ENCODE data around the gene ARHGEF3.

GRCh38 chr3:56818156-56818985 lies 16.6 kb upstream of the ARHGEF3 start:
- no peak for TF ChIP-seq MAX (IDR thresholded peaks at IDR 0.05; ENCODE audit: insufficient read depth, insufficient read length)
- no peak for TF ChIP-seq POLR2A (IDR thresholded peaks at IDR 0.05; ENCODE audit: low read depth, low read length)
- TF ChIP-seq FOS (IDR thresholded peaks at IDR 0.05; ENCODE audit: borderline replicate concordance, insufficient read depth, low read length): no peak
- no peak for TF ChIP-seq CTCF (IDR thresholded peaks at IDR 0.05; ENCODE audit: extremely low read depth in 1 of 2, insufficient read depth in 1 of 2, low read depth in 1 of 2, low read length in 2 of 2)
- no peak for TF ChIP-seq POLR2AphosphoS5 (IDR thresholded peaks at IDR 0.05; ENCODE audit: insufficient read depth, low read depth, low read length)
- TF ChIP-seq GATA2 (IDR thresholded peaks at IDR 0.05; ENCODE audit: insufficient read depth, insufficient read length, low read depth, low read length): no peak
- TF ChIP-seq JUN (IDR thresholded peaks at IDR 0.05; ENCODE audit: borderline replicate concordance, insufficient read depth, insufficient read length, low read depth): no peak
- TF ChIP-seq MYC (IDR thresholded peaks at IDR 0.05; ENCODE audit: low read depth, low read length): no peak
- TF ChIP-seq EZH2 (IDR thresholded peaks at IDR 0.05; ENCODE audit: borderline replicate concordance, low read depth, low read length, severe bottlenecking): no peak

Measured in endothelial cell of umbilical vein (primary cell).